Embryonic facial prominence (tissue), 1 donor: ENCODE results near the gene EML5.
"Not testable (repeated sequence)": the region's sequence is repeated elsewhere in the genome, so short reads cannot be mapped to it uniquely, and the experiment has no call there.

Experiments used
- DNase-seq: peaks from one replicate; pipeline ENCODE4 v3.0.0-alpha.2; 2016; ENCODE audit errors: extremely low spot score

Gene EML5

GRCh38 chr14:88802596-88802995, 9.8 kb upstream of the EML5 start:
- DNase-seq: no peak

- no peak for DNase-seq
Measured at GRCh38 chr14:88799522-88799921, 6.8 kb upstream of the EML5 start.

- no peak for DNase-seq
Measured at GRCh38 chr14:88798156-88798555, 5.4 kb upstream of the EML5 start.

DNA sequence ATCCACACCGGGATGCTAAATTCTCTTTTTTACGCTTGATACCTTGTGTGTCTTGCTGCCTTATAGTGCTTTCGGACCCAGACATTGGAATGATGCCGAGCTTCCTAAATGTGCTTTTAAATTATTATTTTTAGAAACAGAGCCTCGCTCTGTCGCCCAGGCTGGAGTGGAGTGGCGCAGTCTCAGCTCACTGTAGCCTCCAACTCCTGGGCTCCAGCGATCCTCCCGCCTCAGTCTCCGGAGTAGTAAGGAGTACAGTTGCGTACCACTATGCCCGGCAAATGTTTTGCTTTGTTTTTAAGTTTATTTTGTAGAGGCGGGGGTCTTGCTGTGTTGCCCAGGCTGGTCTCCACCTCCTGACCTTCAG, 489 bp upstream of the EML5 start:
- DNase-seq: no peak

- DNase-seq: no peak
Measured at GRCh38 chr14:88791629-88792472, 902 bp downstream of the EML5 start.

- no peak for DNase-seq
Measured at GRCh38 chr14:88791252-88791621, 1.5 kb downstream of the EML5 start.

DNA sequence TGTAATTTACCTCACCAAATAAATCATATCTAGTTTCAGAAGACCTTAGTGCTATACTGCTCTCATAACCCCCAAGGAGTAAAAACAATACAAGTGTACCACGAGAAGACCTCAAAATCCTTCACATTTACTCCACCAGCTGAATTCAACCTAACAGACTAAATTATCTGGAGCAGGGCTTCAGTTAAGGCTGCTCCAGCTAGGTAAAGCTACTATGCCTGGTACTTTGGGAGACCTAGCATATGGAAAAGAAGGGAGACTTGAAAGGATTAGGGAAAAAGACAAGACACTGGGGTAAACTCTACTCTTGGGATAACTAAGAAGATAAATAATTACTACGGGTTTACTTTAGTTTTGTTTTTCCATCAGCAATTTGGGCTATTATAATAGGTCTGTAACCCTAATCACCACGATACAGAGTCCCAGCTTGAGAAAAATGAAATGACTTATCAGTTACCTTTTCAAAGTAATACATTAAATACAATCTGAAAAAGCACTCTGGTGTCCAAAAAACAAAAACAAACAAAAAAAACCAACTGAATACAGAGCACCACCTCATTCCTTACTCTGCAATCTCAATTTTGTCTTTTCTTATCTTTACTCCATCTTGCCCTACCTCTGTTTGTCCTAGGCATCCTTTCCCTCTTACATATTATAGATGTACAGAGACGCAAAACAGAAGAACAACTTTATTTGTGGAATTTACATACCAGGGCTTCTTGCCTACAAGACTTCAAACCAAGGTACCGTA, 2.1 kb downstream of the EML5 start:
- DNase-seq: no peak

GRCh38 chr14:88789573-88789972, 3.2 kb downstream of the EML5 start:
- DNase-seq: not testable (repeated sequence)

GRCh38 chr14:88786715-88787114, 6.0 kb downstream of the EML5 start:
- no peak for DNase-seq

GRCh38 chr14:88785911-88786310, 6.8 kb downstream of the EML5 start:
- no peak for DNase-seq

DNA sequence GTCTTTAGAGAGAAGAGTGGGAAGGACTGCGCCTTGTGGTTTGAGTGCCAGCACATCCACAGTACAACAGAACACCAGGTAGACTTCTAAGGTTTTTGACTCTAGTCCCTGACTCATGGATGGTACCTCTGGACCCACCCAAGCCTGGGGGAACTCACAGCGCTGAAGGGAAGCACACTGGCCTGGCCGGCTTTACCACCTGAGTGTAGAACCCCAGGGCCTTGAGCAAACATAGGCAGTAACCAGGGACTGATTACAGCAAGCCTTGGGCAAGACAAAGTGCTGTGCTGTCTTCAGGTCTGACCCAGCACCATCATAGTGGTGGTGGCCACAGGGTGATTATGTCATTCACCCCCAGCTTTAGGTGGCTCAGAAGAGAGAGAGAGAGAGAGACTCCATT, 17.2 kb downstream of the EML5 start:
- no peak for DNase-seq

DNA sequence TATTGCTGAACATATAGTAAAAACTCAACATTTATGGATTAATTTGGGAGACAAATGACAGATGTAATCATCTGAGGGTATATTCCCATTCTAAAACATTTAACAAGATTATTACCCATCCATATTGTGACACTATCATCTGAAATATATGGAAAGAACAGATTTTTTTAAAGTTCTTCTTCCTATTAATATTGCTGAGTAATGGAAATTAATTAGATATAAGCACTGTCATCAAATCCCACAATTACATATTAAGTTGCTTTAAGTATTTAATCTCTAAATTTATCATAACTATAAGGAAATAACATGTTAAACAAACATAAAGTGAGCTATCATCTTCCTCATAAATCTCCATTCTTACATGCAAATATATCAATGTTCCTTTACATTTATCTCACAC, 22.0 kb downstream of the EML5 start:
- DNase-seq: no peak

- DNase-seq: no peak
Measured at GRCh38 chr14:88765130-88765529, 27.6 kb downstream of the EML5 start.

DNA sequence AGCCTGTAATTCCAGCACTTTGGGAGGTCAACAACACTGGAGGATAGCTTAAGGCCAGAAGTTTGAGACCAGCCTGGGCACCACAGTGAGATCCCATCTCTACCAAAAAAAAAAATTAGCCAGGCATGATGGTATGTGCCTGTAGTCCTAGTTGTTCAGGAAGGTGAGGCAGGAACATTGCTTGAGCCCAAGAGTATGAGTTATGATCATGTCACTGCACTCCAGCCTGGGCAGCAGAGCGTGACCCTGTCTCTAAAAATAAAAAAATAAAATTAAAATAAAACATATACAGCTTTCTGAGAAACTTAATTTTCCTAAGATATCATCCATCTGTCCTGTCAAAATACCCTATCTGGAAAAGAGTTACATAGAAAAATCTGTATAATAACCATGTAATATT, 38.9 kb downstream of the EML5 start:
- DNase-seq: no peak

DNA sequence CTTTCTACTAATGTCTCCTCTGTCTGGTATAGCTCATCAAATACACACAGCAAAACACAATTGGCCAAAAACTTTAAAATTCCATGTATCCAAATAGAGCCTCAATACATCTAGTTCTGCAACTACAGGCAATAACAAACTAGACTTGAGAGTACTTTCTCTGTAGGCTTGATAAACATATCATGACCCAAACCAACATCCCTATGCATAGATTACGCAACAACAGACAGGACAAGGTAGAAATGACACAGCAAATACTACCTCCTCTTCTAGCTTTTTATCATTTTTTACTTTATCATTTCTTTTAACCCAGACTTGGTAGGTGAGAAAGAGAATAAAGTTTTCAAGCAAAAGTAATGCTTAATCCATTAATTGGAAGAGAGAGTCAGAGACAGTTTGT, 41.8 kb downstream of the EML5 start:
- DNase-seq: no peak

DNA sequence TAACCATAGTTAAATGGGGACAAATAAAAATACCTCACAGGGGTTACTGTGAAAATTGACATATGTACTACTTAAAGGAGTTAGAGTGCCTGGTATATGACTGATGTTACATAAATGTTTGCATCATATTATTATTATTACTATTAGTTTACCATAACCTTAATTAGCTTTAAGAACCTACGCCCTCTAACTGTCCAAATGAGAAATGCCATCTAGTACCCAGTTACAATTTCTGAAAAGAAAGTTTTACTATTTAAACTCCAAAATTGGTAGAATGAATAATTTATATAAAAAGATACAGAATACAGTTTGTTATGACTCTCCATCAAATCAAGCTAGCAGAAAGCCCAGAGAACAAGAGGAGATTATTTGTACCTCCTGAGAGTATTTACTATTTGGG, 42.3 kb downstream of the EML5 start:
- DNase-seq: no peak

- no peak for DNase-seq
Measured at GRCh38 chr14:88749139-88749538, 43.6 kb downstream of the EML5 start.

DNA sequence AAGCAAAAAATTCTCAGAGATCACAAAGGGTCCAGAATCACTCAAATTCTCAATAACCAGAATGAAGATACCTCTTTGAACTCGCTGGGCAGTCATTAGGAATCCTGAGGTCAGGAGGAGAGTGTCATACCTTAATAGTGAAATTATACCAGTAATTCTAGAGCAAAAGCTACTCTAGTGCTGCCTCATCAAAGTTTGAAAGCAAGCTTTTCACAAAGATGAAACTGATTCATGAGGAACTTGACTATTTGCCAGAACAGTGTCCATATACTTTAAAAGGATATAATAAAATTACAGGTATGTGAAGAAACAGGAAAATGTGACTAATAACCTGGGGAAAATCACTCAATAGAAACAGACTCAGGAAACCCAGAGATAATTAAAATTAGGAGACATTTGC, 44.5 kb downstream of the EML5 start:
- no peak for DNase-seq

DNA sequence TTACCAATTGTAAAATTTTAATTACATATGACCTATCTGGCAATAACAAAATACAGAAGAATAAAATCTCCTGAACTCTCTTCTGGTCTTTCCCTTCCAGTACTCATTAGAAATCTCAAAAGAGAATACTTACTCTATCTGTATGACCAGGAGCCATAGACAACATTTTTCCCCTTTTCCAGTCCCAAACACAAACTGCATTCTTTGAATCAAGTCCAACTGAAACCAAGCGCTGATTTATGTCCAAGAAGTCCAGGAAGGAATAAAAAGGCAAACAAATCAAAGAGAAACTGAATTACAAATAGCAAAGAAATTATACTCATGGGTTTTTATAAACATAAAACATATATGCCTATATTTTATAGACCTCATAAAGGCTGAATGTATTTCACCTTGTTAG, 46.7 kb downstream of the EML5 start:
- DNase-seq: no peak

DNA sequence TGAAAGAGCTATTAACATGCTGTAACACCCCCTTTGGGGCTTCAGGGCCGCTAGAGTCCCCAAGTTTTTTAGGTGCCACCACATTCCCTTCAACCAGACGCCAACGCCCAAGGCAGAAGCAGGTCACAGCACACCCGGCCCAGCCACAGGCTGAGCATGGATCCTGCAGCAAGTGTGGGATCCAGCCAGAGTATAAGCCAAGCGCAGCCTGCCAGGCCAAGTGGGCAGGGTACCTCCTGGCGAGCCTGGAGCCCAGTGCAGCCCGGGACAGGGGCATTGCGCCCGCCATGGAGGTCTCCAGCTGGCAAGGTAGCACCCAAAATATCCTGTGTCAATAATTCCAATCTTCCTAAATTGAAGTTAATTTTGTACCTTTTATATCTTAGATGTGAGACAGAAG, 55.5 kb downstream of the EML5 start:
- no peak for DNase-seq

DNA sequence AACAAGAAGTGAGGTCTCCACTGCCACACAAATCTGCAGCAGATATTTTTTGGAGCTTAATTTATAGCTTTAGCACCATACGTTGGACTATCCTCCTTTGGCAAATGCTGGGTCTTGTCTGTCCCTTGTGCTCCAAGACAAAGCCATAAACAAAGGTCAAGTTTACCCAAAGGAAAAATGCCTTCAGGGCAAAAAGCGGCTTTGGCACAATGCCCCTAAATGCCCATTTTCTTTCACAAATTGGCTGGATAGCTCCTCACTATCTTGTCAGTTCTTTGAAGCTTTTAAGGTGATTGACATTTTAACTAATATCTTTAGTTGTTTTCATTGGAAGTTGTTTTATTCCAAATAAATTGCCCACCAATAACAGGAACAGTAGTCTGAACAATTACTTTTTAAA, 59.6 kb downstream of the EML5 start:
- no peak for DNase-seq

DNA sequence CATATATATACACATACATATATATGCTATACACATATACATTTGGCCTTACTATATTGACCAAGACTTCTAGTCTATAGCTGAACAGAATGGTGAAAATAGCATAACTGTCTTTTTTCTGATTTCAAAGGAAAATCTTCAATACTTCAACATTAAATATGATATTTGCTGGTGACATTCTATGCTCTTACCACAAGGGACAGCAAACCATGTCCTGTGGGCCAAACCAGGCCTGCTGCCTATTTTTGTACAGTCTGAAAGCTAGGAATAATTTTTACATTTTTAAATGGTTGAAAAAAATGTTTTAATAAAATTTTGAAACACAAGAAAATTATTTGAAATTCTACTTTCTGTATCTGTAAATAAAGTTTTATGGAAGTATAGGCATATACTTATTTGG, 63.6 kb downstream of the EML5 start:
- DNase-seq: no peak

GRCh38 chr14:88727057-88727456, 65.7 kb downstream of the EML5 start:
- no peak for DNase-seq
